DLD1 (cell line): ENCODE results near the gene ANGPTL2.
"Not testable (repeated sequence)": the region's sequence is repeated elsewhere in the genome, so short reads cannot be mapped to it uniquely, and the experiment has no call there.

Experiments used
- in situ Hi-C: cut with HindIII; loops from 2 replicates; pipeline ENCODE4 v1.10.0; 2017; ENCODE audit warnings: low sequenced_read_pairs

The ANGPTL2 gene, protein sequence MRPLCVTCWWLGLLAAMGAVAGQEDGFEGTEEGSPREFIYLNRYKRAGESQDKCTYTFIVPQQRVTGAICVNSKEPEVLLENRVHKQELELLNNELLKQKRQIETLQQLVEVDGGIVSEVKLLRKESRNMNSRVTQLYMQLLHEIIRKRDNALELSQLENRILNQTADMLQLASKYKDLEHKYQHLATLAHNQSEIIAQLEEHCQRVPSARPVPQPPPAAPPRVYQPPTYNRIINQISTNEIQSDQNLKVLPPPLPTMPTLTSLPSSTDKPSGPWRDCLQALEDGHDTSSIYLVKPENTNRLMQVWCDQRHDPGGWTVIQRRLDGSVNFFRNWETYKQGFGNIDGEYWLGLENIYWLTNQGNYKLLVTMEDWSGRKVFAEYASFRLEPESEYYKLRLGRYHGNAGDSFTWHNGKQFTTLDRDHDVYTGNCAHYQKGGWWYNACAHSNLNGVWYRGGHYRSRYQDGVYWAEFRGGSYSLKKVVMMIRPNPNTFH

DNA sequence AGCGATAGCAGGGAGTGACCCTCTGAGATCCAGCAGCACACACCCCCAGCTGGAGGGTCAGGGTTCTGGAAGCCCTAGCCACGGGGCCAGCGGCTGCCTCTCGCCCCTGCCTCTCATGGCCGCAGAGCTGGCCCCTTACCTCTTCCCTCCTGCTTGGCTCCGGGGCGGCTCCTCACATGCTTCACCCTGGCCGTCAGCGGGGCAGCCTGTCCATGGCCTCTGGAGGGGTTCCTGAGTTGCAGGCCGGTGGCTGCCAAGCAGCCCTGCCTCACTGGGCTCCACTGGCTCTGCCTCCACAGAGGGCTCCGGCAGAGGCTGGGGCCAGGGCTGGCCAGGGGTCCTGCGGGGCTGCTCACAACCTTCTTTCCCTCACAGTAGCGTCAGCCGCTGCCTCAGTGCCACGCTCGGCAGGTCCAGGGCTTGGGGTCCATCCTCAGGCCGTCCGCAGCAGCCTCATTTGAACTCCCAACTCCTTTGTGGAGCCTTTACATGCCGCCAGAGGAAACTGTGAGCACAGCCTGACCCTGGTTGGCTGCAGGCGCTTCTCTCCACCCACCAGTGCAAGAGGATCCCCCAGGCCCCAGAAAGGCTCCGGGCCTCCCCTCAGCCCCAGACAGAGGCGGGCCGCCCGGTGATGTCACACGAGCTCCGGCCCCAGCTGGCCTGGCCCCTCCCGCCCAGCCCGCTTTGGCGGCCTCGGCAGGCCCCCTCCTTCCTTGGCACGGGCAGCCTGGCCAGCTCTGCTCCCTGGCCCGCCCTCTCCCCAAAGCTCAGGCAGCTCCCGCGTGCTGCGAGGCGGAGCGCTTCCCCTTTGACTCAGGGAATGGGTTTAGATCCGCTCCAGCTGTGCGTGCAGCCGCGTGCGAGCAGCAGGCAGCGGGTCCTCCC lies at the start of gene ANGPTL2:
TSS of gene ANGPTL2 (minus strand) at position 460 of the 888 bp plus-strand sequence. CDS start 13,904 bp downstream, outside the sequence.
- in situ Hi-C loops: no loop called here

DNA sequence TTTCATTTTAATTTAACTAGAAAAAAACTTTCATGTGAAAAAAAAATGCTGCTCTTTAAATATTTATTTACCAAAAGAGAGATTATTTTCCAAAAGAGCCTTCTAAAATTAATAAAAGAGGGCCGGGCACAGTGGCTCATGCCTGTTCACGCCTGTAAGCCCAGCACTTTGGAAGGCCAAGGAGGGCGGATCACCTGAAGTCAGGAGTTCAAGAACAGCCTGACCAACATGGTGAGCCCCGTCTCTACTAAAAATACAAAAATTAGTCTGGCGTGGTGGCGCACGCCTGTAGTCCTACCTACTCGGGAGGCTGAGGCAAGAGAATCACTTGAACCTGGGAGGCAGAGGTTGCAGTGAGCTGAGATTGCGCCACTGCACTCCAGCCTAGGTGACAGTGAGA lies 48.9 kb upstream of the ANGPTL2 start:
- in situ Hi-C loops: not testable (repeated sequence)

DNA sequence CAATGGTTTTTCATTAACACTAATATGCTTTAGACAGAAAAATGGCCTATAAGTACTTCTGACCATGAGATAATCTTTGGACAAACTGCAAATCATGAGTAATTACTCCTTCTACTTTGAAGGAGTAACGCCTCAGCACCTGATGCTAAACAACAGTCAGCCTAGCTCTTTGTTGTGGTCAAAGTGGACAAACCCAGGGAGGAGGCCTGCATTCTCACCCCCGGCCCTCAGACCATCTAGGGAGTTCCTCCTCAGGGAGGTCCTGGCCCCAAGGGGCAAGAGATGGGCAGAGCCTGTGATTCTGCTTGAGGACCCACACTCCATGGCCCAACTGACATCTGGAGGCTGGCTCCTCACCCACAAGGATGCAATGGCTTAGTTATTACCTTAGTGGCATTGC lies 48.2 kb upstream of the ANGPTL2 start:
- in situ Hi-C loops: no loop called here

DNA sequence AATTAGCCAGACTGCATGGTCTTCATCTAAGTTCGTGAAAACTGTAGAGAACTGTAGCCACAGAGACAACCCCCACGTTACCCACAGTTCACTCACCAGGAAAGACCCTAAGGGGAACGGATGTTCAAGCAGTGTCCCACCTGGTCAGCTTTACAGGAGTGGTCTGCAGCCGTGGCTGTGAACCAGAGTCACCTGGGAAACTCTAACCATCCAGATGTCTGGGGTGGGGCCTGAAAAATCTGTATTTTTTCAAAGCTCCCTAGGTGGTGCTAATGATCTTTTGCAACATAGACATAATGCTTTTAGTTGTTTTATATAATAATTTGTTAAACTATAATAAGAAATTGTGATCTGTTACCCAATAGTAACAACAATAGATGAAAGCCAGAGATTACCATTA lies 47.7 kb upstream of the ANGPTL2 start:
- in situ Hi-C loops: no loop called here

DNA sequence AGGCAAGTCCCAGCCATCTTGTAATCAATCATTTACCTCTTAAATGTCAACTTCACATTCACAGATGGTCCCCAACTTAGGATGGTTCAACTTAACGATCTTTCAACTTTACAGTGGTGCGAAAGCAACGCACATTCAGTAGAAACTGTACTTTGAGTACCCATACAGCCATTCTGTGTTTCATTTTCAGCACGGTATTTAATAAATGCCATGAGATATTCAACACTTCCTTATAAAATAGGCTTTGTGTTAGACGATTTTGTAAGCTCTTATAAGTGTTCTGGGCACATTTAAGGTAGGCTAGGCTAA lies 47.1 kb upstream of the ANGPTL2 start:
- in situ Hi-C loops: no loop called here

DNA sequence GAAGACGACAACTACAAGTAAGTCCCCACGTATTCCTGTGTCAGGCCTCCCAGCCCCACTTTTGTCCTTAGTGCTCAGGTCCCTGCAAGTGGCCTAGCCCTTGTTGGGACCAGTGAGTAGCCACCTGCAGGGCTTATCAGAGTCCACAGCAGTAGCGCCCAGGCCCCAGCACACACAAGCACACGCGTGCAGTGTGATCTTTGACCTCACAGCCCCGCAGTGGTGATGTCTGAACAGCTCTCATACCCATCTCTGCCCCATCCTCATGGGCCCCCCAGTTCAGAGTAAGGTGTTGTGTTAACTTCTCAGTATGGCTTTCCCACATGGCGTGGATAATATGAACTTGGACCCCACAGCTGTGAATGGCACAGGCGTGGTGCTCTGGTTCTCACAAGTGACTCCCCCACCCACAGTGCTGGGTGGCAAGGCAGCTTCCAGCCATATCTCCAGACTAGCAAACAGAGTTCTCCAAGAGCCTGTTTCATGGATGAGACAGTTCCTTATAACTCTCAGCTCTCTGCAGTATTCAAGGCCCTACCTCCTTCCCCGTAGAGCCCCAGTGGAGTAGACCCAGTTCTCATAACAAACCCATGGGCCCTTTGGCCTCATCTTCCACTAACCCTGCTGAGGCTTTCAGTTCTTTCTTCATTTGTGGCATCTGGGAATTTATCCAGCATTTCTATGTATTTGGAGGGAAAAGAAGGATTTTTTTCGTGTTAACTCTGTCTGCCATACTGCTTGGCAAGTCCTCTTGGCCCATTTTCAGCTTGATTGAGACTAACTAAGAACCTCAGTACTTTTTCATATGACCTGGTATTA lies 46.5 kb upstream of the ANGPTL2 start:
- in situ Hi-C loops: no loop called here

DNA sequence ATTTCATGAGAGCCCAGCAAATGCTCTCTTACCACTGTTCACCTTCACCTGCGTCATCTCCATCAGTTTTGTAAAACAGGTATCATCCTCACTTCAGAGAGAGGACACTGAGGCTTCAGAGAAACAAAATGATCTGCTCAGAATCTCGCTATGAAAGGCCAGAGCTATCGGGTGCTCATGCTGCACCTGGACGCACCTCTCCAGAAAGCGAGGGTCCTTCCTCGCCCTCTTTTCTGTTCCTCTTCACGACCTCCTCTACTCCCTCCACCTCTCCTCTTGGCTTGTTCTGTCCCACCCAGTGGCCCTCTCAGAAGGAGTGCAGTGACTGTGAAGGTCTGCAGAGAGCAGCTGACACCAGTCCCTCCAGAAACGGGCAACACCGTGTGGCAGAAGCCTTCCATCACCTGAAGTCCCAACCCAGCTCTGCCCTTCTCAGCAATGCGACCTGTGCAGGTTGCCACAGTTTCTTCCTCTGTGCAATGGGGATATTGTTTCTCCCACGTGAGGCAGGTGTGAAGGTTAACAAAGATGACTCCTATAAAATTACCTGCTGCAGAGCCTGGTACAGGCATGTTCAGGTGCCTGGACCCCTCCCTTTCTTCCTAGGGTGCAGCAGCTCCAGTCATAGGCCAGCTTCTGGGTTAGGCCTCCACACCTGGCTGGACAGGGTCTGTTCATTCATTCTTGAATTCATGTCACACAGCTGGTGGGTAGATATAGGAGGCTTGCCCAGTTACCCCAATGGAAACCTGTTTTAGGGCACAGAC lies 45.3 kb upstream of the ANGPTL2 start:
- in situ Hi-C loops: no loop called here

DNA sequence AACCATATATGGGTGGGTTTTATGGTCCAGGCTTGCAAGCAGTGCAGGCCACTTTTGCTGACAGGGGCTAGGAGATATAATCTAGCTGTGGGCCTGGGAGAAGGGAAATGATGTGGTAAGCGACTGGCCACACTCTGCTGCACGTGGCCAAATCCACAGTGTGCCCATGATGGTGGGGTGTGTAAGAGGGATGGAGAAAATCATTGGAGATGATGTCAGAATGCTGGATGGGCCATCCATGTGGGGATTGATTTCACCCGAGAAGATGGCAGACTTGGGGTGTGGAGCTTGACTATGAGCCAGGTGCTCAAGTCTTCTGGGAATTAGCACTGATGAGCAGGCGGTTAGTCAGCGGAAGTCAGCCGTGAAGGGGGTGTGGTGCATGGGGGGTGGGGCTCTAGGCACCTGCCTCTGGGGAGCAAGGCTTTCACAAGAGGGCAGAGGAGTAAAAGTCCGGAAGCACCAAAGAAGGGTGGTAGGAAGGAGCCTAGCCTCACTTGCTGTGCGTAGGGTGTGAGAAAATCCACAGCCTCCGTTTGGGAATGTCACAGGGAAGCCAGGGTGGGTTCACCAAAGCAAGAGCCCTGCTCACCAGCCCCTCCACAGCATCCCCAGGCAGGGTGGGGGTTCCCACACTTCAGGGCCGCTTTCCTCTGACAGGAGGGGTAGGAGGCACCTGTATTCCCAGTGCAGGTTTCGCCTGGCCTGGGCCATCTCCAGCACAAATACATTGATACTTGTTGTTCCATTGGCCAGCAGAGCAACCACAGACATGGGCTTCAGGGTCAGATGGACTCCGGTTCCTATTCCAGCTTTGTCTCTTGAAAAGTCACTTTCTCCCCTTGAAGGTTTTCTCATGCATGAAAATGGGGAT lies 44.5 kb upstream of the ANGPTL2 start:
- in situ Hi-C loops: no loop called here

DNA sequence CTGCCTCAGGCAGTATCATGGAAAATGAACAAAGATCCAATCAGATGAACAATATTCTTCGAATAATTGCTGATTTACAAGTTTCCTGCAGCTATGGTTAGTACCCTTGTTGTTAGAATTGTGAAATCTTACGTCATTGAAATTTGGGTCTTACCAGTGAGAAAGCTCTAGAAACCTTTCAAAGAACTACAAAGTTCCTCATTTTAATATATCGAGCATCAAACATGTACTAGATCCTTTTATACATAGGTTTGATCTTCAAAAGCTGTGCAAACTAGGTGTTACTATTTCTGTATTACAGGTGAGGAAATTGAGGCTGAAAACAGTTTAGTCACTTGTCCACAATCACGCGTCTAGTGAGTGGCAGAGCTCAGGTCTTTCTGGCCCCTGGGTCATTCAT lies 43.7 kb upstream of the ANGPTL2 start:
- in situ Hi-C loops: no loop called here

DNA sequence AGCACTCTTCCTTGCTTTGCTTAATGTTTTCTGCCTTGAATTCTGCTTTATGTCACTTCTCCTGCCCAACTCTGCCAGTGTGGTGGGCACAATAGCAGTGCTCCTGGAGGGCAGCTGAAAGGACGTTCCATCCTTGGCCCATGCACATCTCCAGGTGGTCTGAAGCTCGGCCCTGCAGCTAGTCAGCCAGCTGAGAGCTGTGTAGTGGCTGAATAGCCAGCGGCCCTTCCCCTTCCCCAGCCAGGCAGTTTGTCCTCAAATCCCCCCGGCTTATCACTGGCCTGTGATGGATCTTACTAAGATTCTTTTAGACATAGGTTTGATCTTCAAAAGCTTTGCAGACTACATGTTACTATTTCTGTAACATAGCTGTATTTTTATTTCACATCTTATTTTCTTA lies 42.7 kb upstream of the ANGPTL2 start:
- in situ Hi-C loops: no loop called here

DNA sequence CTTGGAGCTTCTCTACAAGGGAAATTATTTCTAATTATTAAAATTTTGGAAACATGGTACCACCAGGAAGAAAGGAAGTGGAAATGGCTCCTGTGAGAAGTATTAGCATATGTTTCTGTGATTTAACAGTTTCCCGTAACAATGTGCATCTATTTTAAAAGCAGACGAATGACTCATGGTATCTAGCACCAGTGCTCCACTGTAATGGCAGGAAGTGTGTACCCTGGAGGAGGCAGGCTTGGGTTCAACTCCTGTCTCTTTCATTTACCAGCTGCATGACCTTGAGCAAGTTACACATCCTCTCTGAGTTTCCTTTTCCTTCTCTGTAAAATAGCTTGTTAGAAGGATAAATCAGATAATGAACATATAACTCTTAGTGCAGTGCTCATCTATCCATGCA lies 41.0 kb upstream of the ANGPTL2 start:
- in situ Hi-C loops: no loop called here

DNA sequence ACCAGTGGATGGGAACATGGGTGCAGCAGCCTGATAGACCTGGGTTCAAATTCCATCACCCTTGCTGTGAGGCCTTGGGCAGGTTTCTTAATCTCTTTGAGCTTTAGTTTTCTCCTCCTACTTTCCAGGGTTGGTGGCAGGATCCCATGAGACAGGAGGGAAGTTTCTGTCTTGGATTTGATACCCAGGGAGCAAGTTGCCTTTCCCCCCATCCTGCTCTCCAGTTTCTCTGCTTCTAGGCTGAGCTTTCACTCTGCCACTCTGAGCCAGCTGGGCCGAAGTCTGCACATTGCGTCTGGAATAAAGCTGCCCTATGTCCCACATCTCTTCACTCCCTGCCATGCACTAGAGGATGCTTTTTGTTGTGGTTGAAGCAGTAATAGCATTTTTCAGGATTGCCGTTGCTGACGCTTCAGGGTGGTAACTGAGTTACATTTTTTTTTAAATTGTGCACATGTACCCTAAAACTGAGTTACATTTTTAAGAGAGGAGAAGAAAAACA lies 40.5 kb upstream of the ANGPTL2 start:
- in situ Hi-C loops: no loop called here

DNA sequence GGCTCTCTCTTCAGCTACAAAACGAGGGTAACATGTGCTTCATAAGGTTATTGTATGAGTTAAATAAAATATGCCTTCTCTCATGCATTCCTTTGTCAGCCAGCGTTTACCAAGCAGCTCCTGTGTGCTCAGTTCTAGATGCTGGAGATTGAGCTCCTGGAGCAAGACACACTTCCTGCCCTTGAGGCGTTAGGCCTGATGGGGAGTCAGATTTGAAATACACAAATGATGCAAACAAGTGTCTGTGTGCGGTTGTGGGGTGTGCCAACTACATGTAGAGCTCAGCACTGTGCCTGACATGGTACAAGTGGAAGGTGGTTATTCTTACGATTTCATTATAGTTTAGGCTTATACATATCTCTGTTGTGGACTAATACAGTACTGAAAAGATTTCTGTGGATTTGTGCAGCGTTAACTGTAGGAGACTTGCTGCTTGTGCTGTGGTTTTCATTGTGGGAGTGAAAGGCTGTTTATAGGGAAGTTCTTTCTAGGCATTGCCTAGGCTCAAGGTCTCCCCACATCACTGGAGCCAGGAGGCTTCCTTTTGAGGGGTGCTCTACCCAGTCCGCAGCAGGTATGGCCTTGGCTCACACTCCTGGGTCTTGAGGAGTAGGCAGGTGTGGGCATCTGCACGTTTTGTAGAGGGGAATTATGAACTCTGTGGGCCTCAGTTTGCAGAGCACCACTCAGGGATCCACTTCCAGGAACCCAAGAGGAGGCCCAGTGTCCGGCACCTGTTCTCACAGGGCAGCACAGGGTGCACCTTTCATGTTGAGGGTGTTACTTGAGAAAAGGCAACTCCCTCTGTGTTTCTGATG lies 39.8 kb upstream of the ANGPTL2 start:
- in situ Hi-C loops: no loop called here

DNA sequence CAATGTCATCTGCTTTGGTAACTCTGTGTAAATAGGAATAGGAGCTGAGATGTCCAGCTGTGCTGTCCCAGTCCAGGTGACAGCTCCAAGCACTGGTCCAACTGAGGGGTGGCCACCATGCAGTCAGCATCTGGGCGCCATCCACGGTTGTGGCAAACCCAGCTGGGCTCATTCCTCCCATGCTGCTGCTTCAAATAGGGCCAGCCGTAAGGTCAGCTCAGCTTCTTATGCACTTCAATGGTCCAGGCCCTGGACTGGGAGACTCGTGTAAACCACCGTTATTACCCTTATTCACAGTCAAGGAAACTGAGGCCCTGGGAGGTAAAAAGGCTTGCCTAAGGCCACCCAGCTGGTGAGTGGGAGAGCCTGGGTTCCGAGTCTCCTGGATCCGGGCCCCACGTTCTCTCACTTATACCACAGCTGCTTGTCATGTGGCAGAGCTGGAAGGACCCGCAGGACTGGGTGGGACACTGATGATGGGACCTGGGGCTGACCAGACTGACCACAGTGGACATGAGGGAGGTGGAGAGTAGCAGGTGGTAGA lies 38.7 kb upstream of the ANGPTL2 start:
- in situ Hi-C loops: no loop called here

DNA sequence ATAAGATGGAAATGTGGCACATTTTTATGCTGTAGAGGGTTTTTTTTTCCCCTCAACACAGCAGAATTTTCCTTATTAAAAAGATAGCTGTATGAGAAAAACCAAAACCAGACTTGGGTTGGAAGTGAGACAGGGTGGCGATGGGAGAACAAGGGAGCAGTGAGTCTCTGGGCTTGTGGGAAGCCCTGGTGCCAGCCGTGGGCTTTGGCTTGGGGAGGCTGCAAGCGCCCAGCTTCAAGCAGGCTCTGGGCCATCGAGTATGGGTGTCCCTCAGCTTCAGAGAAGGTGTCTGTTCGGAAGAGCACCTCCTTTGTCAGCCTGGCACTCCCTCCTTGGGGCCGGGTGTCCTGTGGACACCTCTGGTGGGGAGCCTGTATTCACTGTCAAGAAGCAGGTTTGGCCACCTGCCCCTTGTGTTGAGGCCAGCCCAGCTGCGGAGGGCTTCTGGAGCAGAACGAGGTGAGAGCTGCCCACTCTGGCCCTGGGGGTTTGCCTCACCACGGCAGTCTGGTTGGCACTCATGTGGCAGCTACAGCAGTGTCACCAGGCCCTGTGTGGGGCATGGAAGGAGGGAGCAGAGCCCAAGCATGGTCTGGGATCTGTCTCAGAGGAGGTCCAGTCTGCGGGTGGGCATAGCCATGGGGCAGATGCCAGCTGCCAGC lies 37.6 kb upstream of the ANGPTL2 start:
- in situ Hi-C loops: no loop called here

DNA sequence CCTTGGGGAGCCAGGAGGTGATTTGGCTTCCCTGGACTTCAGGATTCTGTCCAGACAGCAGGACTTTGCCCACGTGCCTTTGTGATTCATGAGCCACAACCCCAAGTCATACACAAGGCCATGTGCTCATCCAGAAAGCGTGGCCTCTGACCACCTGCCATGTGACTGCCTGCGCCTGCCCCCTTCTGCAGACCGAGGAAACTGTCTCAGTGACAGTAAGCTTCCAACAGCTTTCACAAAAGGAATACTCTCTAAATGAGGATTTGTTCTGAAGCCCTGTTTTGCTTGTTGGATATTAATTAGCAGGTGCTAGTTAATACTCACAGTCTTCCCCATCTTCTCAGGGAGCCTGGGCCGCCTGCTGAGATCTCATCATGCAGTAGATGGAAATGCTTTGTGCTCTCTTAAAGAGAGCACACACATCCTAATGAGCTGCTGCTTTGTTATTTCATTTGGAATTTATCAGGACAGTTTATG lies 36.9 kb upstream of the ANGPTL2 start:
- in situ Hi-C loops: no loop called here

DNA sequence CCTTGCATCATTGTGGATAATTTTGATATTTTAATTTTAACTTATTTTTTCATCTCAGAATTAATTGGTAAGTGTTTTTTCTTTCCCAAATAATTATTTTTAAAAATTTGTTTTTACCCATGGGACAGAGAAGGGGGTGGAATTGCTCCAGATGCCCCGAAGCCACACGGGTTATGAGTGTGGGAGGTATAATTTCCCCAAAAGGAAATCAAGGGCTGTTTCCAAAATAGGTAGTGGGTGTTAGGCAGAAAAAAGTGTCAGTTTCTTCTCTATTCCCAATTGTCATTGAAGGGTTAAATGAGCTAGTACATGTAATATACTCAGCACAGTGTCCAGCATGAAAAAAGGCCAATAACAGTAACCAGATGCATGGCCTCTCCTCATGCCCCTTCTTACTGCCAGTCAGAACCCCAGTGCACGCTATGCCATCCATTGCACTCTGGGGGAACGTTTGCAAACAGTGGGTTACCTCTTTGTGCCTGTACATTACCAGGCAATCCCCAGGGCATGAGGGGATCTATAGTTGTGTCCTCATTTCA lies 36.4 kb upstream of the ANGPTL2 start:
- in situ Hi-C loops: no loop called here
